ENCODE data around the gene ZNF804B. TPM values are rescaled to one million over a fixed set of nuclear protein-coding genes. Genes with fewer than 3 reads are reported as not detected.

Gene ZNF804B
- total RNA-seq, 1 experiment from 2014 or later: not detected

DNA sequence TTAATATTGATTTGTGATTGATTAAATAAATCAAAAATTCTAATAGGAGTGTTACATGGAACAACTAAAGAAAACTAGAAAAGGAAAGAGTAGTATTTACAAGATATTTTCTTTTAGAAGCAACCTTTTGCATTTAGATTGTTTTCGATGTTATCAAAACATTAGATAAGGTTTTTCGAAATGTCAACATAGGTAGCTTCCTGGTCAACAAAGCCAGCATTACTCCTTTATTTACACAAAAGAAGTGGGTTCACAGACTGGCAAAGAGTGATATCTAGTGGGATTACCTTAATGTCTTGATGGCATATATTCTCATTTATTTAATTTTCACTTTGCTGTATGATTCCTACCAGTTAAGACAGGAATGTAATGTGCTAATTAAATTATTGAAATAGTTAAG lies 153.4 kb downstream of the ZNF804B start:
- BruUV-seq (replicated peaks): no TSS peak
- CTCF ChIA-PET: no interaction called here

GRCh38 chr7:88915615-88916014 lies 156.1 kb downstream of the ZNF804B start:
- no peaks in the 10 kb centered on the region; the same call in 1 of the 2 replicates for H3K9me2 ChIP-seq (ENCODE audit: insufficient read depth)
- H3K27ac ChIP-seq: no peak overlapping the region
- H3K27me3 ChIP-seq (ENCODE audit: insufficient read depth, low read depth): no peaks in the 10 kb centered on the region
- no peak for DNase-seq
- BruUV-seq (replicated peaks): no TSS peak
- H3K4me3 ChIP-seq: no peak overlapping the region
- CTCF ChIA-PET: no interaction called here
- no peaks in the 10 kb centered on the region for H3F3A ChIP-seq (ENCODE audit: insufficient read depth, low read depth)
- no peaks in the 10 kb centered on the region for H4K20me1 ChIP-seq (ENCODE audit: insufficient read depth)
- no peaks in the 10 kb centered on the region for H3K36me3 ChIP-seq (ENCODE audit: low read depth)
- H3K4me1 ChIP-seq (replicated peaks; ENCODE audit: insufficient read depth): no peaks in the 10 kb centered on the region
- no peaks in the 10 kb centered on the region for H3K79me2 ChIP-seq (ENCODE audit: low read depth)
- intact Hi-C loops (cut with micrococcal nuclease; ENCODE audit: unreplicated experiment): no loop called here
- POLR2A ChIA-PET (ENCODE audit: unreplicated experiment): no interaction called here
- H2AFZ ChIP-seq: no peak overlapping the region
- no peak overlapping the region for H3K4me2 ChIP-seq
- H3K9me3 ChIP-seq (ENCODE audit: insufficient read depth, low read depth): no peaks in the 10 kb centered on the region
- no peak for TF ChIP-seq EZH2 (IDR thresholded peaks at IDR 0.05; ENCODE audit: low read depth)
- TF ChIP-seq, protein P1, sequence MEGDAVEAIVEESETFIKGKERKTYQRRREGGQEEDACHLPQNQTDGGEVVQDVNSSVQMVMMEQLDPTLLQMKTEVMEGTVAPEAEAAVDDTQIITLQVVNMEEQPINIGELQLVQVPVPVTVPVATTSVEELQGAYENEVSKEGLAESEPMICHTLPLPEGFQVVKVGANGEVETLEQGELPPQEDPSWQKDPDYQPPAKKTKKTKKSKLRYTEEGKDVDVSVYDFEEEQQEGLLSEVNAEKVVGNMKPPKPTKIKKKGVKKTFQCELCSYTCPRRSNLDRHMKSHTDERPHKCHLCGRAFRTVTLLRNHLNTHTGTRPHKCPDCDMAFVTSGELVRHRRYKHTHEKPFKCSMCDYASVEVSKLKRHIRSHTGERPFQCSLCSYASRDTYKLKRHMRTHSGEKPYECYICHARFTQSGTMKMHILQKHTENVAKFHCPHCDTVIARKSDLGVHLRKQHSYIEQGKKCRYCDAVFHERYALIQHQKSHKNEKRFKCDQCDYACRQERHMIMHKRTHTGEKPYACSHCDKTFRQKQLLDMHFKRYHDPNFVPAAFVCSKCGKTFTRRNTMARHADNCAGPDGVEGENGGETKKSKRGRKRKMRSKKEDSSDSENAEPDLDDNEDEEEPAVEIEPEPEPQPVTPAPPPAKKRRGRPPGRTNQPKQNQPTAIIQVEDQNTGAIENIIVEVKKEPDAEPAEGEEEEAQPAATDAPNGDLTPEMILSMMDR (conservative IDR thresholded peaks at IDR 0.05): no peak

More for the DNA sequence above, 153.4 kb downstream of the ZNF804B start:
- H3K27ac ChIP-seq: no peak overlapping the region
- H3K79me2 ChIP-seq (ENCODE audit: low read depth): no peaks in the 10 kb centered on the region
- H3K9me3 ChIP-seq (ENCODE audit: insufficient read depth, low read depth): no peaks in the 10 kb centered on the region
- no peaks in the 10 kb centered on the region for H3F3A ChIP-seq (ENCODE audit: insufficient read depth, low read depth)
- H3K27me3 ChIP-seq (ENCODE audit: insufficient read depth, low read depth): no peaks in the 10 kb centered on the region
- H3K36me3 ChIP-seq (ENCODE audit: low read depth): no peaks in the 10 kb centered on the region
- no peaks in the 10 kb centered on the region; the same call in 1 of the 2 replicates for H3K9me2 ChIP-seq (ENCODE audit: insufficient read depth)
- DNase-seq: no peak
- H4K20me1 ChIP-seq (ENCODE audit: insufficient read depth): no peaks in the 10 kb centered on the region
- intact Hi-C loops (cut with micrococcal nuclease; ENCODE audit: unreplicated experiment): no loop called here
- POLR2A ChIA-PET (ENCODE audit: unreplicated experiment): no interaction called here
- no peak for TF ChIP-seq EZH2 (IDR thresholded peaks at IDR 0.05; ENCODE audit: low read depth)
- TF ChIP-seq, protein P1 (conservative IDR thresholded peaks at IDR 0.05): no peak
- H3K4me3 ChIP-seq: no peak overlapping the region
- no peak overlapping the region for H2AFZ ChIP-seq
- no peaks in the 10 kb centered on the region for H3K4me1 ChIP-seq (replicated peaks; ENCODE audit: insufficient read depth)
- no peak overlapping the region for H3K4me2 ChIP-seq

DNA sequence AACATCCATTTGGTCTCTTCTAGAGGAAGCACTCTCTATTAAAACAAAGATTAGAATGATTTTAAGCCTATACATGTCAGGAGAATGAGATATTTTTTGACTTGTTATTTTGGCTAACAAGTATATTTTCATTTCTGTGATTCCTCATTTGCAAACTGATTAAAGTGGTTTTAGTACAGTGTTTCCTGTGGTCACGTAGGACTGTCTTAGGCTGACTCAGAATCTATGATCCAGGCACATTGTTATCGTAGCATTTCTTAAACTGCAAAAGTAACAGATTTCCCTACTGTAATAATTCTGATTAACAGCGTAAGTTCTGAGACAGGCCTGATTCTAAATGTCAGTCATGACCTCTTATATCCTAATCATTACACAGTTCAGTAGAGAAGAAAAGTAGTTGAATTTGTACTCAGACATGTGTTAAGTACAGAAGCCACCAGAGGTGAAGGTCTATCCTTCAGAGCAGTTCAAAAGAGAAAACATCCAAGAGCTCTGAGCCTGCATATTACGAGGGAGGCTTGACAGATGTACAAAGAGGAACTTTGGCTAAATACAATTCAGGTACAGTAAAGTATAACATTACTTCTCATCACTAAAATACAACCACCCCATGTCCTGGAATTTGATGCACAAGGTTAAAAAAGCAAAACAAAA lies 160.1 kb downstream of the ZNF804B start:
- Histone ChIP-seq H3F3A (ENCODE audit: insufficient read depth, low read depth) (no peaks in the 10 kb centered on the region), H3K27me3 (ENCODE audit: insufficient read depth, low read depth) (no peaks in the 10 kb centered on the region), H3K4me1 (replicated peaks; ENCODE audit: insufficient read depth) (no peaks in the 10 kb centered on the region), H3K36me3 (ENCODE audit: low read depth) (no peaks in the 10 kb centered on the region), H3K9me2 (ENCODE audit: insufficient read depth) (no peaks in the 10 kb centered on the region; the same call in 1 of the 2 replicates), H3K4me3 (no peak overlapping the region), H3K27ac (no peak overlapping the region), H3K9me3 (ENCODE audit: insufficient read depth, low read depth) (no peaks in the 10 kb centered on the region), H3K79me2 (ENCODE audit: low read depth) (no peaks in the 10 kb centered on the region), H2AFZ (no peak overlapping the region), H4K20me1 (ENCODE audit: insufficient read depth) (no peaks in the 10 kb centered on the region), H3K4me2 (no peak overlapping the region)
- no peak for TF ChIP-seq EZH2 (IDR thresholded peaks at IDR 0.05; ENCODE audit: low read depth)
- TF ChIP-seq, protein P1 (conservative IDR thresholded peaks at IDR 0.05): no peak
- POLR2A ChIA-PET (ENCODE audit: unreplicated experiment): no interaction called here
- CTCF ChIA-PET: no interaction called here
- no TSS peak for BruUV-seq (replicated peaks)
- no peak for DNase-seq
- intact Hi-C loops (cut with micrococcal nuclease; ENCODE audit: unreplicated experiment): no loop called here
